ENCODE data around the gene PIP4K2A. TPM values are rescaled to one million over a fixed set of nuclear protein-coding genes. Genes with fewer than 3 reads are reported as not detected.

The PIP4K2A gene
- total RNA-seq, 2 experiments from 2014 or later: 108 to 115 TPM

DNA sequence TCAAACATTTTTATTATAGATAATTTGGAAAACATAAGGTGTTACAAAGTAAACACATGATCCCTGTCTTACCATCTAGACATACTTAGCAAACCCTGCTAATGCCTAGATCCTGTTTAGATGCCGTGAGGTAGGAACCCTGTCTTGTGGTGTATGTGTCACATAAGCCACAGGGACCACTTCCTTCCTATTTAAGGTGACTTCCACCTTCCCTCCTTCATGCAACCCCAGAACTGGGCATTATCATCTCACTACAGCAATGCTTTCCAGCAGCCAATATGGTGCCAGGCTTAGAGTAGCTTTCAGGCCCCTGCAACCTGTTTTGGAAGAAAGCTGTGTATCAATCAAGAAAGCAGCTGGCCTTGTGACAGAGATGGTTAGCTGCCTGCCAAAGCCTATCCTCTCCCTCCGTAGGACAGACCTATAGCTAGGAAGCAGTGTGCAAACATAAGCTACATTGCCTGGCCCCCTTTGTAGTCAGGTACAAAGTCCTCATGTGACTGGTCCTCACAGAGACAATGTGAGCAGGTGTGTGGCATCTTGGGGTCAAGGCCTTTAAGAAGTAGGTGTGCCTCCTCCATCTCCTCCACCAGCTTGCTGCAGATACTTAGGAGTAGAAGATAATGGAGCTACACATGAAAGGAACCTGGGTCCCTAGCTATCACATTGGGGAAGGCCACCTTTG, 222.3 kb downstream of the PIP4K2A start:
- POLR2A ChIA-PET: interaction anchor here (1.2 kb wide), 1 partner anchor 13 kb away, joined by 4 read pairs; no protein-coding TSS in a partner anchor
- H3K9me3 Mint-ChIP-seq: no peaks in the 10 kb centered on the region
- H3K4me3 Mint-ChIP-seq: no peak overlapping the region
- no peaks in the 10 kb centered on the region for H3K36me3 Mint-ChIP-seq (ENCODE audit: low read depth)
- DNase-seq (peak; percentile 75), ATAC-seq (peak; percentile 92)
- TF ChIP-seq, protein P1, sequence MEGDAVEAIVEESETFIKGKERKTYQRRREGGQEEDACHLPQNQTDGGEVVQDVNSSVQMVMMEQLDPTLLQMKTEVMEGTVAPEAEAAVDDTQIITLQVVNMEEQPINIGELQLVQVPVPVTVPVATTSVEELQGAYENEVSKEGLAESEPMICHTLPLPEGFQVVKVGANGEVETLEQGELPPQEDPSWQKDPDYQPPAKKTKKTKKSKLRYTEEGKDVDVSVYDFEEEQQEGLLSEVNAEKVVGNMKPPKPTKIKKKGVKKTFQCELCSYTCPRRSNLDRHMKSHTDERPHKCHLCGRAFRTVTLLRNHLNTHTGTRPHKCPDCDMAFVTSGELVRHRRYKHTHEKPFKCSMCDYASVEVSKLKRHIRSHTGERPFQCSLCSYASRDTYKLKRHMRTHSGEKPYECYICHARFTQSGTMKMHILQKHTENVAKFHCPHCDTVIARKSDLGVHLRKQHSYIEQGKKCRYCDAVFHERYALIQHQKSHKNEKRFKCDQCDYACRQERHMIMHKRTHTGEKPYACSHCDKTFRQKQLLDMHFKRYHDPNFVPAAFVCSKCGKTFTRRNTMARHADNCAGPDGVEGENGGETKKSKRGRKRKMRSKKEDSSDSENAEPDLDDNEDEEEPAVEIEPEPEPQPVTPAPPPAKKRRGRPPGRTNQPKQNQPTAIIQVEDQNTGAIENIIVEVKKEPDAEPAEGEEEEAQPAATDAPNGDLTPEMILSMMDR (IDR thresholded peaks at IDR 0.05): no peak
- no peak overlapping the region for H3K27ac Mint-ChIP-seq
- CTCF ChIA-PET: interaction anchor here (1.2 to 1.5 kb wide), 2 partner anchors 23 to 498 kb away, joined by 3 to 4 read pairs; no protein-coding TSS in a partner anchor
- H3K27me3 Mint-ChIP-seq: peaks cover 24% of the 10 kb centered on the region
- intact Hi-C loops (cut with micrococcal nuclease): no loop called here
- H3K4me1 Mint-ChIP-seq (ENCODE audit: low read depth): peaks cover 16% of the 10 kb centered on the region

DNA sequence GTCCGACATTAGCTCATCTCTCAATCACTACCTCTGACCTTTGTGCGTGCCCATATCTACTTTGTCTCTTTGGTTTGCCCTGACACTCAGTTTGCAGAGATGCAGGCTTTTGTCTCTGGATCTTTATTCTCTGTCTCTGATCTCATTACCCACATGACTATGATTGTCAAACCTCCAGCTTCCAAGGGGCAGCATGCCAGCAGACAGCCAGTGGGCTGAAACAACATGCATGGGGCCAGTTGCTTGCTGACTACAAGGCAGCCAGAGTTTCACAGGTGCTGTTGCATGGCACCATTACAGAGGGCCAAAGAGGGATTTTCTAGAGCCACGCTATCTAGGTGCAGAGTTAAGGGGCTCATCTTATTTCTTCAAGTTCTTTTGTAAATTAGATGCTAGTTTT, 222.9 kb downstream of the PIP4K2A start:
- H3K9me3 Mint-ChIP-seq: no peaks in the 10 kb centered on the region
- ChIA-PET POLR2A (interaction anchor here (0.8 to 1.2 kb wide), 2 partner anchors 12 to 152 kb away, joined by 3 to 4 read pairs; no protein-coding TSS in a partner anchor), CTCF (interaction anchor here (1.5 kb wide), 1 partner anchor 22 kb away, joined by 4 read pairs; no protein-coding TSS in a partner anchor)
- intact Hi-C loops (cut with micrococcal nuclease): no loop called here
- peaks cover 16% of the 10 kb centered on the region for H3K4me1 Mint-ChIP-seq (ENCODE audit: low read depth)
- peaks cover 27% of the 10 kb centered on the region for H3K27me3 Mint-ChIP-seq
- no peak overlapping the region for H3K4me3 Mint-ChIP-seq
- TF ChIP-seq, protein P1 (IDR thresholded peaks at IDR 0.05): no peak
- H3K36me3 Mint-ChIP-seq (ENCODE audit: low read depth): no peaks in the 10 kb centered on the region
- no peak overlapping the region for H3K27ac Mint-ChIP-seq
- DNase-seq (no peak), ATAC-seq (peak; percentile 18)

DNA sequence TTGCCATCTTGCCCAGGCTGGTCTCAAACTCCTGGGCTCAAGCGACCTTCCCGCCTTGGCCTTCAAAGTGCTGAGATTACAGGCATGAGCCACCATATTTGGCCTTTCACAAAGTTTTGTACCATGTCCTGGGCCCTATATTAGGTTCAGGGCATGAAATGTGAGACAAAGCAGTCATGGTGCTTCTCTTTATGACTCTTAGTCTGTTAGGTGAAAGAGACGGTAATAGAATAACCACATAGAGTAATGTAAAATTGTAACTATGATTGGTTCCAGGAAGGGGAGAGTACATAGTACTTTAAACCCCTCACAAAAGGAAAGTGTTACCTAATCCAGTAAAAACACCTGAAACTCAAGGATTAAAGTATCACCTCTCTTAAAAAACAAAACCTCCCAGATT, 224.4 kb downstream of the PIP4K2A start:
- ChIA-PET CTCF (no interaction called here), POLR2A (no interaction called here)
- Mint-ChIP-seq H3K9me3 (no peaks in the 10 kb centered on the region), H3K27me3 (peaks cover 27% of the 10 kb centered on the region), H3K4me1 (ENCODE audit: low read depth) (peaks cover 16% of the 10 kb centered on the region), H3K27ac (no peak overlapping the region), H3K36me3 (ENCODE audit: low read depth) (no peaks in the 10 kb centered on the region), H3K4me3 (no peak overlapping the region)
- ATAC-seq (no peak), DNase-seq (no peak)
- intact Hi-C loops (cut with micrococcal nuclease): no loop called here
- TF ChIP-seq, protein P1 (IDR thresholded peaks at IDR 0.05): no peak

DNA sequence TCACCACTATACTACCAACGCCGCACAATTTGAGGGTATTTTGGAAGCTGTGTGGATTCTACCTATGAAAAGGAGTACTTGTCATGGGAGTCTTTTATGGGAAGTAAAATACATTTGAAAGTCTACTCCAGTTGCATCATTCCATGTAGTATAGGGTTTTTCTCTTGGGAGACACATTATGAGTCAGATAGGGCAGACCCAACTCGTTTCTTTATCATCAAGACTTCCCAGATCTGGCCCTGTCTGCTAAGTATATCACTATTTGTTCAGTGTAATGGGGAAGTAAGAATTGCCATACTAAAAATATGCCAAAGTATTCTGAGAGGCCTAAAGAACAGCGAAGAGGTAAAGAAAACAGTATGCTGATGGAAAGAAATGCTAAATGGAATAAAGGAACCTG, 224.9 kb downstream of the PIP4K2A start:
- H3K9me3 Mint-ChIP-seq: no peaks in the 10 kb centered on the region
- H3K27me3 Mint-ChIP-seq: peaks cover 25% of the 10 kb centered on the region
- H3K27ac Mint-ChIP-seq: no peak overlapping the region
- ATAC-seq (no peak), DNase-seq (no peak)
- TF ChIP-seq, protein P1 (IDR thresholded peaks at IDR 0.05): no peak
- H3K4me3 Mint-ChIP-seq: no peak overlapping the region
- ChIA-PET CTCF (no interaction called here), POLR2A (no interaction called here)
- intact Hi-C loops (cut with micrococcal nuclease): no loop called here
- no peaks in the 10 kb centered on the region for H3K36me3 Mint-ChIP-seq (ENCODE audit: low read depth)
- H3K4me1 Mint-ChIP-seq (ENCODE audit: low read depth): peaks cover 16% of the 10 kb centered on the region

DNA sequence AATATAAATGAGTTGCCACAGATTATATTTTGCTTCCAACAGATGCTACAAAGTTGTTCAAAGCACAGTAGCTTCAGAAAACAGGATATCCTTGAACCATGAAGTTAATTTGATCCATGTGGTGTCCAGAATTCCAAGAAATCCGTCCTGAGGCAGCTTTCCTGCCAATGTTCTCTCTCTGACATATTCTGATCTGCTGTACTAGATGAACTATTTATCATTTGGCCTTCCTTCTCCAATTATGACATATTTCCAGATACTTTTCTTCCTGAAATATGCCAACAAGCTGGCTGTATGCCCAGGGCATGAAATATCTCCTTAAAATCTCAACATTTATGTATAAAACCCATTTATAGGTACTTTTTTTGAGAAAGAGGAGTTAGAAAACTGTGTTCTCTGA, 227.9 kb downstream of the PIP4K2A start:
- no peaks in the 10 kb centered on the region for H3K9me3 Mint-ChIP-seq
- POLR2A ChIA-PET: interaction anchor here (1.8 kb wide), 1 partner anchor 49 kb away, joined by 4 read pairs; no protein-coding TSS in a partner anchor
- H3K27me3 Mint-ChIP-seq: peaks cover 18% of the 10 kb centered on the region
- ATAC-seq (no peak), DNase-seq (no peak)
- no peak overlapping the region for H3K4me3 Mint-ChIP-seq
- peaks cover 18% of the 10 kb centered on the region for H3K4me1 Mint-ChIP-seq (ENCODE audit: low read depth)
- intact Hi-C loops (cut with micrococcal nuclease): no loop called here
- no peaks in the 10 kb centered on the region for H3K36me3 Mint-ChIP-seq (ENCODE audit: low read depth)
- TF ChIP-seq, protein P1 (IDR thresholded peaks at IDR 0.05): no peak
- CTCF ChIA-PET: interaction anchor here (2.1 kb wide), 1 partner anchor 13 kb away, joined by 7 read pairs; no protein-coding TSS in a partner anchor
- H3K27ac Mint-ChIP-seq: no peak overlapping the region

All from activated CD8-positive, alpha-beta T cell treated with anti-CD3 and anti-CD28 coated beads for 36 hours (primary cell).